ENCODE results near the gene HS6ST1.

- peak; percentile 80 to 85 for TF ChIP-seq CTCF (conservative IDR thresholded peaks at IDR 0.05 in 1 of 2, IDR thresholded peaks at IDR 0.05 in 1 of 2; ENCODE audit: low read depth in 1 of 2, low read length in 2 of 2)
- TF ChIP-seq EZH2 (IDR thresholded peaks at IDR 0.05; ENCODE audit: low read length, missing control alignments), result no peak
Measured at GRCh38 chr2:128232965-128233789, 85.5 kb downstream of the HS6ST1 start.
